Left ventricle myocardium superior (tissue), 1 donor: Measurements from ENCODE around the gene FADS1. TPM values are rescaled to one million over a fixed set of nuclear protein-coding genes. Genes with fewer than 3 reads are reported as not detected.

ENCODE experiments used
- ATAC-seq: fragments of 200-7000 bp; cut with Tn5 transposase; one replicate; pipeline ENCODE4 v1.9.1; 2020; ENCODE audit warnings: mild to moderate bottlenecking, moderate library complexity
- DNase-seq: peaks from one replicate; pipeline ENCODE4 v3.0.0-alpha.2; 2020
- intact Hi-C: fragments of 100-400 bp; cut with micrococcal nuclease; formaldehyde crosslinking; loops from one replicate; pipeline ENCODE4 v1.11.0; 2022
- total RNA-seq: library from RNA; stranded (reverse); fragmentation: NEBNext Ultra II Directional; extraction: Animal tissue kit (Norgen Biotek cat#: 25700); gene quantifications from one replicate; pipeline ENCODE4 v1.2.1, GENCODE V29; 2021
- donor health status: DM: no; HTN: yes; CAD: no; lungs with severe emphysema.

The FADS1 gene
- total RNA-seq, 1 donor from 2014 or later, result 26.3 TPM

- DNase-seq (peak; percentile 4), ATAC-seq (no peak)
- intact Hi-C loops, result no loop called here
Measured at GRCh38 chr11:61782841-61783240, 34.0 kb downstream of the FADS1 start.

- ATAC-seq, result no peak
- intact Hi-C loops, result no loop called here
- no peak for DNase-seq
Measured at GRCh38 chr11:61782299-61782698, 34.5 kb downstream of the FADS1 start.

GRCh38 chr11:61781585-61781984 lies 35.2 kb downstream of the FADS1 start:
- intact Hi-C loops, result no loop called here
- DNase-seq (peak; percentile 22), ATAC-seq (no peak)

GRCh38 chr11:61780581-61781162 lies 36.1 kb downstream of the FADS1 start:
- intact Hi-C loops, result no loop called here
- ATAC-seq (no peak), DNase-seq (no peak)

- ATAC-seq, result no peak
- intact Hi-C loops, result no loop called here
- no peak for DNase-seq
Measured at GRCh38 chr11:61779666-61780525, 36.9 kb downstream of the FADS1 start.

GRCh38 chr11:61778920-61779650 lies 37.7 kb downstream of the FADS1 start:
- DNase-seq (no peak), ATAC-seq (no peak)
- intact Hi-C loops, result no loop called here

GRCh38 chr11:61778357-61778886 lies 38.4 kb downstream of the FADS1 start:
- ATAC-seq (no peak), DNase-seq (no peak)
- intact Hi-C loops, result no loop called here

GRCh38 chr11:61777234-61778090 lies 39.3 kb downstream of the FADS1 start:
- DNase-seq (peak; percentile 69), ATAC-seq (peak; percentile 79)
- intact Hi-C loops, result no loop called here

GRCh38 chr11:61776561-61777075 lies 40.2 kb downstream of the FADS1 start:
- ATAC-seq, result peak; percentile 50
- intact Hi-C loops, result no loop called here
- peak; percentile 54 for DNase-seq

GRCh38 chr11:61775606-61776554 lies 40.9 kb downstream of the FADS1 start:
- intact Hi-C loops, result no loop called here
- ATAC-seq, result no peak

GRCh38 chr11:61775106-61775505 lies 41.7 kb downstream of the FADS1 start:
- DNase-seq (no peak), ATAC-seq (no peak)

More at GRCh38 chr11:61775606-61776554, 40.9 kb downstream of the FADS1 start:
- no peak for DNase-seq

GRCh38 chr11:61774411-61774810 lies 42.4 kb downstream of the FADS1 start:
- intact Hi-C loops, result no loop called here
- DNase-seq, result no peak
- ATAC-seq, result no peak

More at GRCh38 chr11:61775106-61775505, 41.7 kb downstream of the FADS1 start:
- intact Hi-C loops, result no loop called here

GRCh38 chr11:61773809-61774208 lies 43.0 kb downstream of the FADS1 start:
- intact Hi-C loops, result no loop called here
- ATAC-seq (no peak), DNase-seq (no peak)

GRCh38 chr11:61773356-61773755 lies 43.4 kb downstream of the FADS1 start:
- no peak for DNase-seq
- ATAC-seq, result no peak
- intact Hi-C loops, result no loop called here

GRCh38 chr11:61771985-61772455 lies 44.8 kb downstream of the FADS1 start:
- intact Hi-C loops, result no loop called here
- no peak for ATAC-seq

GRCh38 chr11:61771195-61771894 lies 45.5 kb downstream of the FADS1 start:
- intact Hi-C loops, result no loop called here
- no peak for ATAC-seq
- no peak for DNase-seq

More at GRCh38 chr11:61771985-61772455, 44.8 kb downstream of the FADS1 start:
- no peak for DNase-seq
